Forelimb muscle (tissue), 1 donor: ENCODE measurements around the gene TXNRD2. TPM values are rescaled to one million over a fixed set of nuclear protein-coding genes. Genes with fewer than 3 reads are reported as not detected.
"Not testable (repeated sequence)": the region's sequence is repeated elsewhere in the genome, so short reads cannot be mapped to it uniquely, and the experiment has no call there.

ENCODE experiments used
- DNase-seq: peaks from one replicate; pipeline ENCODE4 v3.0.0-alpha.2; 2013; ENCODE audit warnings: low read depth
- polyA plus RNA-seq: library from polyadenylated mRNA; unstranded; fragments of 120-200 nt; gene quantifications from one replicate; pipeline ENCODE4 v1.2.1, GENCODE V29; 2013; ENCODE audit not compliant: insufficient read length

TXNRD2 gene
- polyA plus RNA-seq, 1 donor = 19.1 TPM

- DNase-seq = no peak
Measured at GRCh38 chr22:19923914-19924513, 17.6 kb downstream of the TXNRD2 start.

- DNase-seq = no peak
Measured at GRCh38 chr22:19921544-19922081, 20.0 kb downstream of the TXNRD2 start.

- DNase-seq = no peak
Measured at GRCh38 chr22:19919701-19920363, 21.8 kb downstream of the TXNRD2 start.

- no peak for DNase-seq
Measured at GRCh38 chr22:19918332-19919106, 23.1 kb downstream of the TXNRD2 start.

- DNase-seq = no peak
Measured at GRCh38 chr22:19917389-19918138, 24.1 kb downstream of the TXNRD2 start.

GRCh38 chr22:19916941-19917340 lies 24.7 kb downstream of the TXNRD2 start:
- DNase-seq = no peak

- no peak for DNase-seq
Measured at GRCh38 chr22:19916006-19916405, 25.6 kb downstream of the TXNRD2 start.

- DNase-seq = no peak
Measured at GRCh38 chr22:19915287-19915954, 26.2 kb downstream of the TXNRD2 start.

GRCh38 chr22:19914201-19914943 lies 27.2 kb downstream of the TXNRD2 start:
- no peak for DNase-seq

GRCh38 chr22:19913337-19913936 lies 28.2 kb downstream of the TXNRD2 start:
- no peak for DNase-seq

GRCh38 chr22:19912271-19912999 lies 29.2 kb downstream of the TXNRD2 start:
- DNase-seq = no peak

- no peak for DNase-seq
Measured at GRCh38 chr22:19911540-19912270, 29.9 kb downstream of the TXNRD2 start.

GRCh38 chr22:19910180-19910744 lies 31.4 kb downstream of the TXNRD2 start:
- DNase-seq = no peak

GRCh38 chr22:19909350-19910179 lies 32.1 kb downstream of the TXNRD2 start:
- peak; percentile 51 for DNase-seq

- not testable (repeated sequence) for DNase-seq
Measured at GRCh38 chr22:19907902-19908301, 33.7 kb downstream of the TXNRD2 start.

GRCh38 chr22:19906864-19907263 lies 34.8 kb downstream of the TXNRD2 start:
- not testable (repeated sequence) for DNase-seq
